Choroid plexus epithelial cell (primary cell): ENCODE measurements around the gene PAMR1.

ENCODE experiments used
- DNase-seq: peaks from one replicate; pipeline ENCODE4 v3.0.0-alpha.2; 2010; ENCODE audit warnings: low read depth
- H3K4me3 ChIP-seq: 2 replicates; pipeline ENCODE4 v1.5.1; 2011; ENCODE audit warnings: low read depth, mild to moderate bottlenecking, control low read depth, low read length, moderate library complexity
- TF ChIP-seq, protein P1 (sequence below): conservative IDR thresholded peaks from 2 replicates; pipeline ENCODE4 v1.5.1; 2011; ENCODE audit warnings: low read depth, mild to moderate bottlenecking, control low read depth, inconsistent platforms, low read length, moderate library complexity

The PAMR1 gene

DNA sequence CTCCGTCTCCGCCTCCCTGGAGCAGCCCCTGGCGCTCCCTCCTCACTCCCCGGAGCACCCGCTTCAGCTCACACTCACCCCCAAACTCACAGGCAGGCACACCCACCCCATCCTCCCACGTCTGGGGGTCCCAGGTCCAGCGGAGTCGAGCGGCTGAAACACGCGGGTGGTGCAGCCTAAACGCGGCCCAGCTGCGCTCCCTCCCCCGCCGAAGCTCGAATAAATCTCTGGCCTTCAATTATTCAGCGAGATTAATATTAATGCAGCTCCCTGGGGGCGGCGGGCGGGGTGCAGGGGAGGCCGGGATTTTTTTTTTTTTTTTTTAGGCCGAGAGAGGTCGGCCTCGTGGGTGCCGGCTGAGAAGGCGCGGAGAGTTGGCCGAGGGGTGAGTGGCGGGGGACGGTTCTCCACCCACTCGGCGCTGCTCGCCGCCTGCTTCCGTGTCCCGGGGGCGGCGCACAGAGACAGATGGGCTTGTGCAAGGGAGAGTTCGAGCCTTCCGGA is 105.5 kb downstream of the PAMR1 start:
- peak overlapping the region; percentile 53 for H3K4me3 ChIP-seq
- TF ChIP-seq, protein P1, sequence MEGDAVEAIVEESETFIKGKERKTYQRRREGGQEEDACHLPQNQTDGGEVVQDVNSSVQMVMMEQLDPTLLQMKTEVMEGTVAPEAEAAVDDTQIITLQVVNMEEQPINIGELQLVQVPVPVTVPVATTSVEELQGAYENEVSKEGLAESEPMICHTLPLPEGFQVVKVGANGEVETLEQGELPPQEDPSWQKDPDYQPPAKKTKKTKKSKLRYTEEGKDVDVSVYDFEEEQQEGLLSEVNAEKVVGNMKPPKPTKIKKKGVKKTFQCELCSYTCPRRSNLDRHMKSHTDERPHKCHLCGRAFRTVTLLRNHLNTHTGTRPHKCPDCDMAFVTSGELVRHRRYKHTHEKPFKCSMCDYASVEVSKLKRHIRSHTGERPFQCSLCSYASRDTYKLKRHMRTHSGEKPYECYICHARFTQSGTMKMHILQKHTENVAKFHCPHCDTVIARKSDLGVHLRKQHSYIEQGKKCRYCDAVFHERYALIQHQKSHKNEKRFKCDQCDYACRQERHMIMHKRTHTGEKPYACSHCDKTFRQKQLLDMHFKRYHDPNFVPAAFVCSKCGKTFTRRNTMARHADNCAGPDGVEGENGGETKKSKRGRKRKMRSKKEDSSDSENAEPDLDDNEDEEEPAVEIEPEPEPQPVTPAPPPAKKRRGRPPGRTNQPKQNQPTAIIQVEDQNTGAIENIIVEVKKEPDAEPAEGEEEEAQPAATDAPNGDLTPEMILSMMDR, result no peak
- DNase-seq, result peak; percentile 14

DNA sequence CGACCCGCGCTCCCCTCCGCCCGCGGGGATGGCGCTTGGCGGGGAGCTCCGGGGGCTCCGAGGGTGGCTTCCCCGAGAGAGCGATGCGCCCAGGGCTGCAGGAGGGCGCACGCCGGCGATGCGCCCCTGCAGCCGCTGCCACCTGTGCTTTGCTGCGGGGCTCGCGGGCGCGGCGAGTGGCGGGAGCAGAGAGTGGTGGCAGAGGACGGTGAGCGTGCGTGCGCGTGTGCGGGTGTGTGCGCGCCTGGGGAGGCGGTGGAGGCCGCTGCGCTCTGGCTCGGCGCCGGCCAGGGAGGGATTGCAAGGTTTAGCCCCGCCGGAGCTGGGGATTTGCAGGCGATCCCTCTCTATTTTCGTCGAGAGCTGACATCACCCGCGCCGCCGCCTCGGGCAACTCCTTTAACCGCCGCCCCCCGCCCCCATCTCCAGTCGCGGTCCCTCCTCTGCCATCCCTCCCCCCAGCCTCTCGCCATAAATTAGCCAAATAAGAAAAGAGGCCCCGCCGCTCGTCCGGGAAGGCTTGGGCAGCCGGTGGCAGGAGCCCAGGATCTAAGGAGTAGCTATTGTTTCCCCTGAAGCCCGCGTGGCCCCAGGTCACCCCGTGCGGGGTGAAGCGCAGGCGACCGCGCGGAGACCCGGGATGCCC is 106.1 kb downstream of the PAMR1 start, which contains the start of gene SLC1A2:
Gene SLC1A2, minus strand, starts transcription at position 375 of the 646 bp plus-strand sequence. CDS start 592 bp downstream, outside the sequence.
- DNase-seq, result peak; percentile 26
- TF ChIP-seq, protein P1, result no peak
- H3K4me3 ChIP-seq, result peak within 1 kb of the TSS; percentile 53

DNA sequence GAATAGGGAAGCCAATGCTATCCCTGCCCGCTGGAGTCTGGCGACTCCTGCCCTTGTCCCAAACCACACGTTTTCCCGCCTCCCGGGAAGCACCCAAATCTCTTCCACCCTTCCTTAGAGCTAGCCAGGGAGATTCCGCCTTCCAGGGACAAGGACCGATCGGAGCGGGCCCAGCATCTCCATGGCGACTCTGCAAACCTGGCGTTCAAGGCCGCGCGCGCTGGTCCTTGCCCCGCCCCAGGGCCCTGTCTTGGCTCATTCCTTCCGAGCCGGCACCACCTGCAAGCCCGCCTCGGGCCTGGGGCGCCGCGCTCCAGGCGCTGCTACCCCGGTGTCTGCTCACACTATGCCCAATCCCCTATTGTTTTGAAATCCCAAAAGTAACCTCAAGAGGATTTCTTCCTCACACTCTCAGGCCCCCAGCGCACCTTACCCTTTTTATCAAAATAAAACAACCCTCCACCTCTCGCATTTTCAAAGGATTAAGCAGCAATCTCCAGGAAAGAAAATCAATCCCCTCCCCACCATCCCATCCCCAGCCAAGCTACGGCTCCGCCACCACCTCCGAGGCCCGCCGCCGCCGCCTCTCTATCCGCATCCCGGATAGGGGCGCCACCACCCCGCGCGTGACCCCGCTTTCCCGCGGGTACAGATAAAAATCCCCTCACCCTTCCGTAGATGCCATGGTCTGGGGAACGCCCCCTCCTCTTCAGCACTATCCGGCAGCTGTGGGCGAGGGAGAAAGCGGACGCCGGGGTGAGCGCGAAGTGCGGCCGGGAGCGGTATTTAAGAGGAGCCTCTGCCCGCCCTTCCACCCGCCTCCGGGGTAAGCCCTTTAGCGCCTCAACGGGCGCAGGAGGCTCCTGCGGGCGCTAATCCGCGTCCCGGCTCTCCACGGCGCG is 106.9 kb downstream of the PAMR1 start:
- peak; percentile 16 for DNase-seq
- TF ChIP-seq, protein P1, result no peak
- peak overlapping the region; percentile 53 for H3K4me3 ChIP-seq

DNA sequence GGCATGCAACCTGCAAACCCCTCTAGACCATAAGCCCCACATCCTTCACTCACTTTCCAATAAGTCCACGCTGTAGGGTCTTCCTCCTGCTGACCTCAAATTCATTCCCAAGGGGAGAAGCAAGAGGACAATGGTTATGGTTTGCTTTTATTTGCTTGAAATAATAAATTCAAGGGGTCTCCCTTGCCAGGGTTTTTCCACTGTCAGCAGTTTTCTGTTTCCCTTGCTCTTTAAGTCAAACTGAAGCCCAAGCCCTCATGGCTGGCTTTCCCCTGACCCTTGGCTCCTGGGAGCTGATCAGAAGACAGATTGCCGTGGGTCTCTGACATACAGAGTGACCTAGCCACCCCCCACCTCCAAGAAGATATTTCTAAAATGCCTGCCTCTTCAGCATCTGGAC is 109.9 kb downstream of the PAMR1 start:
- TF ChIP-seq, protein P1, result no peak
- no peak for DNase-seq
- H3K4me3 ChIP-seq, result no peak overlapping the region

DNA sequence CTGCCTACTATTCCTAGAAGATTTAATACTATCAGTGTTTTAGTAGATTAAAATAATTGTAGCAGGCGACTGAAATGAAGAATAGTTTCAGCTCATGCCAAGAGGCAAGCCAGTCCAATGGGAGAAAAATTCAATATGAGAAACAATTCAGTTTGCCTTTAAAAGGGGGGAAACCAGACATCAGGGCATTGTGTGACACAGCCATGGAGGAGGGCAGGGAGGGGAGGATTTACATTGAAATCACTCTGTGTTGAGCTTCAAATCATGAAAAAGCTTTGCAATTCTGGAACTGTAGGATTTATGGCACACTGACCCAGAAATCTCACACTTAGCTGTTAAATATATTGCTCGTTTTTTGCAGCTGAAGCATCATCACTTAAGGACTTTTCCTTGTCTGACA is 110.6 kb downstream of the PAMR1 start:
- DNase-seq, result no peak
- TF ChIP-seq, protein P1, result no peak
- H3K4me3 ChIP-seq, result no peak overlapping the region

DNA sequence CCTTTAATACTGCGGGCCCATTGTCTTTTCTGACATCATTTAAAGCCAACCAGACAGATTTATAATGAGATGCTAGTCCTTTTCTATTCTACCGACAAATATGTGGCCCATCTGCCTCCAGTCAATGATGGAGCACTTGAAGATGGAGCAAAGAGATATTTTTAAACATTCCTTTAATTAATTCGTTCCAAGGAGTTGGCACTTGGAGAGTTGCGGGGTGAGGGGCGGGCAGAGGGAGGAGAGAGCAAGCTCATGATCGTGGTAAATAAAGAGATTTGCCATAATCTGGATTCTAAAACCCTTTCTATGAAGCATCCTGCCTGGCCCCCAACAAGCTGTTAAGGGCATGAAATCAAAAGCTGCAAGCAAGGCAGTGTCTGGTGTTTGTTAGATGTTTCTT is 111.1 kb downstream of the PAMR1 start:
- TF ChIP-seq, protein P1, result no peak
- no peak for DNase-seq
- H3K4me3 ChIP-seq, result no peak overlapping the region
